GM12874 (cell line): ENCODE data around the gene PLSCR4.

Source experiments
- TF ChIP-seq, protein P1 (sequence below): IDR thresholded peaks from 2 replicates; pipeline ENCODE4 v1.5.1; 2011; ENCODE audit warnings: low read depth, mild to moderate bottlenecking, control low read depth, low read length, moderate library complexity; ENCODE audit not compliant: insufficient read depth

The PLSCR4 gene

DNA sequence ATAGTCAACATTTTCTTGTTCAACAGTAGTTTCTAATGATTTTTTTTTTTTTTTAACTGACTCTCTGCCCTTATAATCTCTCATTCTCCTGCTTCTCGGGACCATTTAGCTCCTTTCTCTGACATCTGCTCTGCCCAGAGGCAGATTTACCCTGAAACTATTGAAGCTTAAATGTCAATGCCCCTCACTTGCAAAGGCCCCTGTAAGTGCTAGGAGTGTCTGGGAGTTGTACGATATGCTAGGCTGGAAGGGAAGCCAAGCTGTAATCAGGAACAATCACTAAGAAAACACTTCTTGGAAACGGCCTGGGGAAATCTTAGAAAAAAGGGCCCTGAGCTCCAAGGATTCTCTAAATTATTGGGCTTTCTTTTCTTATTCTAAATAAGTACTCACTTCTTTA lies 84.1 kb downstream of the PLSCR4 start:
- TF ChIP-seq, protein P1, sequence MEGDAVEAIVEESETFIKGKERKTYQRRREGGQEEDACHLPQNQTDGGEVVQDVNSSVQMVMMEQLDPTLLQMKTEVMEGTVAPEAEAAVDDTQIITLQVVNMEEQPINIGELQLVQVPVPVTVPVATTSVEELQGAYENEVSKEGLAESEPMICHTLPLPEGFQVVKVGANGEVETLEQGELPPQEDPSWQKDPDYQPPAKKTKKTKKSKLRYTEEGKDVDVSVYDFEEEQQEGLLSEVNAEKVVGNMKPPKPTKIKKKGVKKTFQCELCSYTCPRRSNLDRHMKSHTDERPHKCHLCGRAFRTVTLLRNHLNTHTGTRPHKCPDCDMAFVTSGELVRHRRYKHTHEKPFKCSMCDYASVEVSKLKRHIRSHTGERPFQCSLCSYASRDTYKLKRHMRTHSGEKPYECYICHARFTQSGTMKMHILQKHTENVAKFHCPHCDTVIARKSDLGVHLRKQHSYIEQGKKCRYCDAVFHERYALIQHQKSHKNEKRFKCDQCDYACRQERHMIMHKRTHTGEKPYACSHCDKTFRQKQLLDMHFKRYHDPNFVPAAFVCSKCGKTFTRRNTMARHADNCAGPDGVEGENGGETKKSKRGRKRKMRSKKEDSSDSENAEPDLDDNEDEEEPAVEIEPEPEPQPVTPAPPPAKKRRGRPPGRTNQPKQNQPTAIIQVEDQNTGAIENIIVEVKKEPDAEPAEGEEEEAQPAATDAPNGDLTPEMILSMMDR = no peak

DNA sequence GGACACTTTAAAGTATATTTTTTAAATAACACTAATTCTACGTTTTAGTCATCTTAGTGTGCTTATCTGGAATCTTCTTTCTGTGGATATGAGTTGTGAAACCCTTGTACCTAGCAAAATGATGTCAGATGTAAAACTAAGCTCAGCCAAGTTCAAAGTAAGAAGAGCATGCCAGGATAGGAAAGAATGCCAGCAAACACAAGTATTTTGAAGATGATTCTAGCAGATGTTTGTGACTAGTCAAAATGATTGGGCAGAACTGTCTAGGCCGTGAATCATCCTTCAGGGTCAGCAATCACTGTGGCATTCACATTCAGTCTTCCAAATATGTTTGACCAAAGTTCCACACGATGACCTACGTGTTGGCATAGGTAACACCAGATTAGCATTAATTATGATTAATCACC lies 84.5 kb downstream of the PLSCR4 start:
- TF ChIP-seq, protein P1 = no peak

DNA sequence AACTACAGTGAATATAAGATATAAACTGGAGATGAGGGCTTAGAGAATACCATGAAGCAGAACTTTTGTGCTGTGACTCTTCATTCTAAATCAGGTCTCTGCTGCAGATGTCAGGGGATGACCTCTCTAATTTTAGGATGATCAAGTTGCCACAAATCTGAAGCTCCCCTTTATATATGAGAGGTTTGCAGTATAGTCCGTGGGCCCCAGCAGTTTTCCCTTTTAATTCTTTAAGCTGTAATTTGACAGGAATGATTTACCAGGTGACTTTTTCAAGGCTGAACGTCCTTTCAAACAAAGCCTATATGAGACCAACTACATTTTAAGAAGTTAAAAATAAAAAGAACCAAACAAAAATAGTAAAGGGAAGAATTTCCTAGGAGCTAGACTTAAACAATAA lies 85.0 kb downstream of the PLSCR4 start:
- TF ChIP-seq, protein P1 = no peak

DNA sequence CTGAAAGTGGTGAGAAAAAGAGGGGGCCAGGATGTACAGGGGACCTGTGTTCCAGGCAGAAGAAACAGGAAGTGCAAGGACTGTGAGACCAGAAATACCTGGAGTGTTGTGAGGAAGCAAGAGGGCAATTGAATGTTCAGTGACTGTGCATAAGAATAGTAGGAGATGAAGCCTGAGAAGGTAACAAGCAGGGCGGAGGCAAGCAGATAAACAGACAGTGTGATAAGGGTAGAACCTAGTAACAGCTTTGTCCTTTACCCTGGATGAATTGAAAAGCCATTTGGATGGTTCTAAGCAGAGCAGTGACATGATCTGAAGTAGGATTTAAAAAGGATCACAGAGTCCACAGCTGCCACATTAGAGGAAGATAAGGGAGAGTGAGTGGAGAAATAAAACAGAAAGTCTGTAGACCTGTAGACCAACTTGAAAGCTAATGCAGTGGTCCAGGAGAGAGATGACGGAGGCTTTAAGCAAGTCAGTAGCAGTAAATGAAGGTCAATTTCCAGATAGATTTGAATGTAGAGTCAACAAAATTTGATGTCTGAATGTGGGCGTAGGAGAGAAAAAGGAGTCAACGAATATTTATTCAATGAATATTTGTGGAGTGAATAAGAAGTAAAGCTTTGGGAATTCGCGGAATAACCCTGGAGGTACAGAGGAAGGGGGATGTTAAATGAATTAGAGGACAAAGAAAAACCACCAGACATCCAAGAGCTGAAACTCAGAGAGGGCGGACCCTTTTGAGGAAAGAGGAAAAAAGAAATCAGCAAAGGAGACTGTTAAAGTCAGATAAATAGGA lies 85.7 kb downstream of the PLSCR4 start:
- TF ChIP-seq, protein P1 = no peak

DNA sequence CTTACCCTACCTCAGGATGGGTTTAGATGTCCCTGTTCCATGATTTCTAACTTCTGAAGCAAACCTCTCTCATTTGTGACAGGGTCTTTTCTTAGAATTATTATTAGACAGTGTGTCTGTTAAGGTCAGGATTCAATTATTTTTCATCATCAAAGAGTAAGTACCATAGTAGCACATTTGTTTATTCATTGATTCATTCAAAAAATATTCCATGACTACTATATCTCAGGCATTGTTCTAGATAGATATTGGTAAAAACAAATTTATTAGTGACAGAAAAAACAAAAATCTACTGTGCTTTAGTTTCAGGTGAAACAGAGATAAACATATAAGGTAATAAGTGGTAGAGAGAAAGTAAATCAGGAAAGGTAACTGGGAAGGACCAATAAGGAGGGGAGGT lies 86.4 kb downstream of the PLSCR4 start:
- TF ChIP-seq, protein P1 = no peak

DNA sequence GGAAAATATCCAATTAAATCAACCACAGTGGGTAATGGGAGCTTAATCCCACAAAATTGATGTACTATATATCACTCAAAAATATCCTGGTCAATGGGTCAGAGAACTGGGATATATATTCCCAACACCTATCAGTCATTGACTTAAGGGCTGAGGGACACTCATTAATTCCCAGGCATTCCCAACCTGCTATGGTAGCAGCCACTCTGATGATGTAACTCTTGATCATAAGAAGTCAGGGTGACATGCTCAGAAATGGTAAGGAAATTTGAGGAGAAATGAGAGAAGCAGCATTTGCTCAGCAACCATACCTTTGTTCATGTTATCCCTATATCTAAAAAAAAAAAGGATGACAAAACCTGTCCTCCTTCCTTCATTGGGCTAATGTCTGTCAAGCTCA lies 86.8 kb downstream of the PLSCR4 start:
- TF ChIP-seq, protein P1 = no peak

DNA sequence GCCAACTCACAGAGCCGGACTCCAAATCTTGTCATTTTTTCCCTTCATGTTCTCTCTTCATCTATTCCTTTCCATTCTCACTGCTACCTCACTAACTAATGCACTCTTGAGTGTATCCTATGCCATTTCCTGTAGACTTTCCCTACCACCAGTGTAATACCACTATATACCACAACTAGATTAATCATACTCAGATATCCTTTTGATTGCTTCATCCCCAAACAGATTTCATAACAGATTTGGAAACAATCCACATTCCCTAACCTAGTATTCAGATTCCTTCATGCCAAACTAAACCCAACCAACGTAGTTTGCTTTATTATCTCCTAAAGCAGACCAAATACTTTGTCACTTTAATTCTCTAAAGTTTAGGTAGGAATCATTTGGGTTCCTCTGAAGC lies 87.3 kb downstream of the PLSCR4 start:
- TF ChIP-seq, protein P1 = no peak
